ENCODE measurements around the gene DNALI1.
"Not testable (repeated sequence)": the region's sequence is repeated elsewhere in the genome, so short reads cannot be mapped to it uniquely, and the experiment has no call there.

The DNALI1 gene

DNA sequence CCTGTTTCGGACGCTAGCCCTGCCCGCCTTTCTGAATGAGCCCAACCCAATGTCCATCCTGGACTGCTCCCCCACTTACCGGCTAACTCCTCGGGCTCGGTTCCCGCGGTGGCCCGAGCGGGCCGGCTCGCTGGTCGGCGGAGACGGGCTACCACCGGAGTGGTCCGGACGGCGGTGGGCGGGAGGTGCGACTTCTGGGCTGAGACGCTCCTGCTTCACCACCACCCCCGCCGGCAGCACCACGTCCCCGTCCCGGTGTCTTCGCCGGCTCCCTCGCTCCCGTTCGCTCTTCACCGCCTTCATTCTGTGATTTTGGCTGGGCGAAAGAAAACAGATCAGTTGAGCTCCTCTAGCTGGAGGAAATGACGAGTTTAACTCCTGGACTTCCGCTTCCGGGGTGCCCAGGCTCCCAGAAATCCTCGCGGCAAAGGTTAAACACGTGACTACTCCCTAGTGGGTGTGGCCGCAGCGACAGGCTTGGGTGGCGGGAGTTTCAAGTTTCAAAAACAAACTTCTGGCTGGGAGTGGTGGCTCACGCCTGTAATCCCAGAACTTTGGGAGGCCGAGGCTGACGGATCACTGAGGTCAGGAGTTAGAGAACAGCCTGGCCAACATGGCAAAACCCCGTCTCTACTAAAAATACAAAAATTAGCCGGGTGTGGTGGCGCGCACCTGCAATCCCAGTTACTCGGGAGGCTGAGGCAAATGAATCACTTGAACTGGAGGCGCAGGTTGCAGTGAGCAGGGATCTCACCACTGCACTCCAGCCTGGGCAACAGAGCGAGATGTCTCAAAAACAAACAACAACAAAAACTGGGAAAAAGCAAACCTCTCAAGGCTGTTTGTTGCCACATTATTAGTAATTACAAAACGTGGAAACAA lies 2.6 kb upstream of the DNALI1 start, which contains the start of gene SNIP1:
SNIP1 (minus strand) TSS at position 367 of the 882 bp plus-strand sequence; CDS start at position 303, 64 bp downstream.
- DNase-seq (ENCODE audit: low read depth, low spot score), result peak; percentile 94

DNA sequence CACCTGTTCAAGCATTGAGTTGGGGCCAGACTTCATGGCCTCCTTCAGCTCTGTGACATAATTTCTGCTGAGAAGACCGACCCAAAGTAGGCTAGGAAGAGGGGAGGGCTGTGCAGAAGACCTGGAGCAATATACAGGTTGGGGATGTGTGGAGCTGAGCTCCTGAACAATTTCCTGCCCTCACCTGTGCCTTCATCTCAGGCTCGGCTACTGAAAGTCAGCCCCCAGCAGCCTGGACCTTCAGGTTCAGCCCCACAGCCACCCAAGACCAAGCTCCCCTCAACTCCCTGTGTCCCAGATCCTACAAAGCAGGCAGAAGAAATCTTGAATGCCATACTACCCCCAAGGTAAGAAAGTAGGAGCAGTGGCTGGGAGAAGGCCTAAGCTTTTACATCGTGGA lies 662 bp downstream of the DNALI1 start:
- no peak for DNase-seq (ENCODE audit: low read depth, low spot score)

DNA sequence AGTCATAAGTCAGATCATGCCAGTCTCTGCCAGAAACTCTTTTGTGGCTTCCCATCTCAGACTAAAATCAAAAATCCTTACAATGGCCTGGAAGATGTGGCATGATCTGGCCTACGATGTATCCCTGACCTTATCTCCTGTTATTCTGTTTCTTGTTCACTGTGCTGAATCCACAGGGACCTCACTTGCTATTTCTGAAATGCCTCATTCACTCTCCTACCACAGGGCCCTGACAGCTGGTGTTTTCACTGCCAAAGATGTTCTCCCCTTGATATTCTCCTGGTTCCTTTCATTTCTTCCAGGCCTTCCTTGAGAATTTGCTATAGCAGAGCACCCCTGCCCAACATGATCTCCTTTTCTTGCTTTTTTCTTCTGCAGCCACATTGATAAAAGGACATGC lies 1.7 kb downstream of the DNALI1 start:
- DNase-seq (ENCODE audit: low read depth, low spot score), result no peak

DNA sequence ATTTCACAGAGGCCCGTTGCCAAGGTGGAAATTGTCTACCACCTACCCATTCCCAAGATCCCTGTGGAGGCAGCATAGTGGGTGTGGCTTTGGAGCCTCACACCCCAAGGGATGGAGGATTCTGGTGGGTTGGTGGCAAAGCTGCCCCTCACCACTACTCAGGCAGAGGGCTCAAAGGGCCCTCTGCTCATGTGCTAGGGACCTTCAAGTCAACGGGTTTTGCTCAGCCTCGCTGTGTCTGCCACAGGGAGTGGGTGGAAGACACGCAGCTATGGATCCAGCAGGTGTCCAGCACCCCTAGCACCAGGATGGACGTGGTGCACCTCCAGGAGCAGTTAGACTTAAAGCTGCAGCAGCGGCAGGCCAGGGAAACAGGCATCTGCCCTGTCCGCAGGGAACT lies 2.3 kb downstream of the DNALI1 start:
- DNase-seq (ENCODE audit: low read depth, low spot score), result no peak

DNA sequence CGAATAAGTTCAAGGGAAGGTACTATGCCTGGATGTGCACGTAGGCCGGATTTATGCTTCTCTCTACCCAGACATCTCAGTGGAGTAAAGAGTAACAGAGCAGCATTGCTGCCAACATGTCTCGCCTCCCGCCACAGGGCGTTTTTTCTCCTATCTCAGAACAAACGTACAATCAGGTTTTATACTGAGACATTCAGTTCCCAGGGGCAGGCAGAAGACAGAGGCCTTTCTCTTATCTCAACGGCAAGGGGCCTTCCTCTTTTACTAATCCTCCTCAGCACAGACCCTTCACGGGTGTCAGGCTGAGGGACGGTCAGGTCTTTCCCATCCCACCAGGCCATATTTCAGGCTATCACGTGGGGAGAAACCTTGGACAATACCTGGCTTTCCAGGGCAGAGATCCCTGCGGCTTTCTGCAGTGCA lies 3.2 kb downstream of the DNALI1 start:
- DNase-seq (ENCODE audit: low read depth, low spot score), result not testable (repeated sequence)

DNA sequence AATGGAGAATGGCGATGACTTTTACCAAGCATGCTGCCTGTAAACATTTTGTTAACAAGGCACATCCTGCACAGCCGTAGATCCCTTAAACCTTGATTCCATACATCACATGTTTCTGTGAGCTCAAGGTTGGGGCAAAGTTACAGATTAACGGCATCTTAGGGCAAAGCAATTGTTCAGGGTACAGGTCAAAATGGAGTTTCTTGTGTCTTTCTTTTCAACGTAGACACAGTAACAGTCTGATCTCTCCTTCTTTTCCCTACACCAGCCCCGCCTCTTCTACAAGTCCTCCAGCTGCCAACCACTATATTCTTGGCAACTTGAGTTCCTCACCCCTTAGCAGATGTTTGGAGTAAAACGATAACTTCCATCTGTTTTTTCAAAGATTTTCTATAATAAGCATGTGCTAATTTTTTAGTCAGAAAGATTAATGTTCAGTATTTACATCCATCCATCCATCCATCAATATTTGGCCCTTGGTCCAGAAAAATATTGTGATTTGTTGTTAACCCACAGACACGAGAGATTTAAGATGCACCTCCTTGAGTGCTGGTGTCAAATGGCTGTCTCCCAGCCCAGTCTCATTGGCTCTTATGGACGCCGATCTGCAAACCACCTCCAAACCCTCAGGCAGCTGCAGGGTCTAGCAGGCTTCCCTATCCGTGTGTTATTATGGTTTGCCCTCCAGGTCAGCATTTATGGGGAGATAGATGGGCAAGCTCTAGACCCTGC lies 3.8 kb downstream of the DNALI1 start:
- no peak for DNase-seq (ENCODE audit: low read depth, low spot score)

DNA sequence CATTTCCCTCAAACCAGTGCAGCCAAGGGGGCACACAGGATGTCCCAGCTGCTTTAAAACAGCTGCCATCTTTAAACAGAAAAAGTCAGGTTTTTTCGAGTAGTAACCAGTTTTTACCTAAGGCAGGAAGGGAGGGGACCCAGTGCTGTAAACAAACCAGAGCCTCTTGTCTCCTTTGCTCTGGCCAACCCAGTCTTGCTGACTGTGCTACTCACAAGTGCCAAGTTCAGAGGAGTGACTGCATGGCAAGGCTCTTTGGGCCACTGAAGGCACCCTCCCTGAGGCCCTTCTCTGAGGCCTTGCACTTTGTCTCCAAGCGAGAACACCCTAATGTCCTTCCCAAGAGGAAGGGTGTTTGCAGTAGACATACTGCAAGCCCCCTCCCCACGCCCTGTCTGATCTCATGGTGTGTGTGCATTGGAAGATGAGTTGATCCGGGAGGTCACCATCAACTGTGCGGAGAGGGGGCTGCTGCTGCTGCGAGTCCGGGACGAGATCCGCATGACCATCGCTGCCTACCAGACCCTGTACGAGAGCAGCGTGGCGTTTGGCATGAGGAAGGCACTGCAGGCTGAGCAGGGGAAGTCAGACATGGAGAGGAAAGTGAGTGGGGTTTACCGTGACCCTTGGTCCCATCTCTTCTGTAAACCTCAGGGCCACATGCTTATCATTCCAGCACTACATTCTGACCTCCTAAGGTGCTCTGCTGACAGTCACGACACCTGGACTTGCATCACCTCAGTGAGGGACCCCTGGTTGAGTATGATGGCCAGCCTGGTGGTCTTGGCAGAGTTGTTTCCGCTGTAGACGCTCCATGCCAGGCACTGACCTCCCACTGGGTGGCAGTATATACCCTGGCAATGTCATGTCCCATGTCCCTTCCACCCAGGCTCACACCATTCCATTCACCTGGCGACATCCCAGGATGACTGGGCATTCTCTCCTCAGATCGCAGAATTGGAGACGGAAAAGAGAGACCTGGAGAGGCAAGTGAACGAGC lies 4.7 kb downstream of the DNALI1 start:
- DNase-seq (ENCODE audit: low read depth, low spot score), result peak; percentile 46

DNA sequence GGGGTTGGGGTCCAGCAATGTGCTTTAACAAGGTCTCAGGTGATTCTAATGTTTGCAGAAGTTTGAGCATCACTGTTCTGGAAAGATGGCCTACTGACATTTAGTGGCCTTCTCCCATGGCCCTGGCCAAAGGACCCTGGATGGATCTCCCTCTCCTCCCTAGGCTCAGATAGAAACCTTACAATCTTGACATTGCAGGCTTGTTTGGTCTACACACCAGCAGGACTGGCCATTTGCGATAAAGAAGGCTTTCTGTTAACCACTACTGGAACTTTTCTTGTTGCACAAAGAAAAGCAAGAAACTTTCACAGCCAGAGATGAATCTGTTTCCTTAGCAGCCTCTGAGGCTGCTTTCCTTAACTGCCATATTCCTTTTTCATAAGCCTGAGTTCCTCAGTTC lies 6.2 kb downstream of the DNALI1 start:
- DNase-seq (ENCODE audit: low read depth, low spot score), result no peak

DNA sequence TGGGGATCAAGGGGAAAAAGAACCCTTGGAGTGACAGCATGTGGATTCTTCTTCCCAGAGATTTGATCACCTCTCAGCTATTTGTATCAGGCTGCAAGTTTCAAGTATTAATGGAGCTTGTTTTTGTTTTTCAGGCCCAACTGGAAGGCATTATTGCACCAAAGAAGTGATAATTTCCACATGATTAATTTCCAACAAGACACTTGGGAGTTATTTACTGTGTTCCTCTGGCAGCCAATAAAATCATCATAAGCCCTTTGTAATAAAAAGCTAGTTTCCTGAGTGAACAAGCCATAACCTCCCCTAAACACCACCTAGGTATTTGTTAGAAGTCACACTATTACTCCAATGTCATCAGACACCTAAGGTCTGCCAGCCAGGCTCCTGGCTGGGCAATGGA lies 8.2 kb downstream of the DNALI1 start:
- no peak for DNase-seq (ENCODE audit: low read depth, low spot score)

DNA sequence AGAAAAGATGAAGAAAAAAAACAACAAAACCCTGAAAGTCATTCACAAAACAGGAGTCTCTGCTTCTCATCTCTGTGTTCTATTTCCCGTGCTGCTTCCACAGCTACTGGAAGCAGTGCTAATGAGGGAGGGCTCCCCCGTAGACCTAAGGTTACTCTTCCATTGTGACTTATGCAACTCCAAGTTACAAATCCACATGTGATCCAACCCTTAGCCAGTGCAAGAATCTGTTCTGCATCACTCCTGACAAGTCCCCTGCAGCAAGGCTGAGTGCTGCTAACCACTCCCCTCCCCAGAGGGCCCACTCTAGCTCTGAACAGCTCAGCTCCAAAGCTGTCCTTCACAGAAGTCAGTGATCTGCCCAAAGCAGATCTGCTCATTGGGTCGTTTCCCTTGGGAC lies 10.3 kb downstream of the DNALI1 start:
- DNase-seq (ENCODE audit: low read depth, low spot score), result no peak

DNA sequence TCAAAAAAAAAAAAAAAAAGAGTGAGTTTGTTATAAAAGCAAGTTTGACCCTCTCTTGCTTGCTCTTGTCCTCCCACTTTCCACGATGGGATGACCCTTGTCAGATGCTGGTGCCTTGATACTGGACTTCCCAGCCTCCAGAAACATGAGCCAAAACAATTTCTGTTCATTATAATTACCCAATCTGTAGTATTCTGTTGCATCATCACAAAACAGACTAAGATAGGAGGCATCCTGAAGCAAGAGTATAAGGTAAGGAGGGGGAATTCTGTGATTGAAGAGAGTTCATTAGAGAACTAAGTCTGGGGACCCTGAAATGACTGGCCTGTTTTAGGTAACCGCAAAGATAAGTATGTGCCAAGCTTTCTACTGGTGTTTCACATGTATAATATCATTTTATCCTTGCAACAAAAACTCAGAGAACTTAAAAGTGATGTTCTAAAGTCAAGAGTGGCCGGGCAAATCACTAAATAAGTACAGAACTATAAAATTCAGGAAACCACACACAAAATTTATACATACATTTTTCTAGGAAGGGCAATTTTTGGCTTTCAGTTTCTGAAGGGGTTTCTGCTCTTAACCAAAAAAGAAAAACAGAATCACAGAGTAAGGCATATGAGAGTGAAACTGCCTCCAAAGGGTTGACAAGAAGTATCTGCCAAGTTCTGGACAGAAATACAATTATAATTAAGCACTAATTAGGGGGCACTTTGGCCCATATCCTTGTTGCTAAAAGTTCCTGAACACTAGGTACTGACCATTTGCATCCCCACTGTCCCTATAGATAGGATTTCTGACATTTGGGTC lies 14.0 kb downstream of the DNALI1 start:
- no peak for DNase-seq (ENCODE audit: low read depth, low spot score)

DNA sequence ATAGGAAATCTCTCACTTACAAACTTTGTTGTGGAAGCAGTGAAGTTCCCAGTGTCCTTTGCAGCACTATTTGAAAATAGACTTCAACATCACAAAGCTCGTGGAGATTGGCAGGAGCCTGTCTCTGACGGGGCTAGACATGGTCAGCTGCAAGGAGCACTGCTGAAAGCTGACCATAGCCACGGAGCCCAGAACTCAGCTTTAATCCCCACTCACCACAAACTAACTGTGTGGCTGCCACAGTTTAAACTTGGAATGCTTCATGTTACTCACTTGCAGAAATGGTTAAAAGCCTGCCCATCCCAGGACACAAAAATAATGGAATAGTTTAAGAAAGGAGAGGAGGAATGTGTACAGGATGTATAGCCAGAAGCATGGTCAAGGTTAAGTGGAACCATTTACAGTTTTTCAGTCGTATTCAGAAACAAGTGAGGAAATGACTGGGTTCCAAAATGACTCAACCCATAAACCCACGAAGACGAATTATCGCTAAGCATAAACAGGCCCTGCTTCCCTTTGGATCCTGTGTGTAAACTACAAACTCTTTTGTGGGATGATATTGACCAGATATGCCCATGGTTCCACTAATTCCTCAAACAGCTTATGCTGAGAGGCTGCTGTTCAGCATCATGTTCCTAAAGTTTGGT lies 18.2 kb downstream of the DNALI1 start:
- DNase-seq (ENCODE audit: low read depth, low spot score), result no peak

DNA sequence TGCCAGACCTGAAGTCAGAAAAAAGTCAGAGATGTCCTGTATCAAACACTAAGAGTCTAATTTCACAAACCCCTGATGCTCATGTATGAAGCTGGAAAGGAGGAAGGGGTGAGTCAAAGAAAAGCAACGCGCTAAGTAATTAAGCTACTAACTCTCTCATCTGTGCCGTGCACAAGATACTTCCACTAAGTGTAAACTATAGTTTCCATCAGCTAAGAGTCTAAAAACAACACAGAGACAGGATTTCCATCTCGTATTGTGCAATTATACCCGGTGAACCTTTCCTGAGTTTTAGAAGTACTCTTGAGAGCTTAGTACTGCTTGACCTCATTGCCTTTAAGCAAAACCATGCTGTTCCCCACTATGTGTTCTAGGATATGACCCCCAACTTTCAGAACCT lies 19.0 kb downstream of the DNALI1 start:
- no peak for DNase-seq (ENCODE audit: low read depth, low spot score)

DNA sequence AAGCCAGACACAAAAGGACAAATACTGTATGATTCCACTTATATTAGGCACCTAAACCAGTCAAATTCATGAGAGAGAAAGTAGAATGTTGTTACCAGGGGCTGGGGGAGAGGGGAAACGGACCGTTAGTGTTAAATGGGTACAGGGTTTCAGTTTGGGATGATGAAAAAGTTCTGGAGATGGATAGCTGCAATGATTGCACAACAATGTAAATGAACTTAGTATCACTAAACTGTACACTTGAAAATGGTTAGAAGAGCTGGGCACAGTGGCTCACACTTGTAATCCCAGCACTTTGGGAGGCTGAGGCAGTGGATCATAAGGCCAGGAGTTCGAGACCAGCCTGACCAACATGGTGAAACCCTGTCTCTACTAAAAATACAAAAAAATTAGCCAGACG lies 27.8 kb downstream of the DNALI1 start:
- not testable (repeated sequence) for DNase-seq (ENCODE audit: low read depth, low spot score)

DNA sequence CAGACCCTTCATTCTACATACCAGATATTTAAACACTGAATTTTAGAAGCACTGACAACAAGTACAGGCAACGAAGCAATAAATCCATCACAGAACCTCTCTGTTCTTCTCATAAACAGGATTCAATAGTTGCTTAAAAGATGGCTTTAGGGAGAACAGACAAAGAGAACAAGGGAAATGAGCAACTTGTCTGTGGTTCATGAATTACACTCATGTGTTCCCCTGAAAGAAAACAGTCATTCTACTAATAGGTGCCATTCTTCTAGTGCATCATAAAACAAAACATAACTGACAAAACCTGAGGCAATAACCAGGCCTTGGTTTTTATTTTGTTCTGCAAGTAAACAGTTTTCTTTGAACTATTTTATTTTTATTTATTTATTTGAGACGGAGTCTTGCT lies 32.2 kb downstream of the DNALI1 start:
- no peak for DNase-seq (ENCODE audit: low read depth, low spot score)

DNA sequence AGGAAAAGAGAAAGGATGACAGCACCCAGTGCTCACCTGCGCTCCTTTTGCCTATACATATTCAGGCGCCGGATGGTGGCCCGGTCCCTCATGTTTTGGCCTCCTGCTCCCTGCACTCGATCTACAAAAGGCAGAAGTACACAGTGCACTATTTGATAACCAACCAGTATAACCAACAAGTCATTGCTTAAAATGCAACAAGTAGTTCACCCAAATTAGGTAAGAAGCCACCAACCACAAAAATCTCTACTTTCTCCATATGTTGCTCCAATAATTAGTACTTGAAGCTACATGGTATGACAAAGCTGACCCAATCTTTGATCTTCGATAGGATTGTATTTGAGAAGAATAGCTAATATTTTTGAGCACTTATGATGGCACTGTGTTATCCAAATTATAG lies 37.0 kb downstream of the DNALI1 start:
- DNase-seq (ENCODE audit: low read depth, low spot score), result no peak

DNA sequence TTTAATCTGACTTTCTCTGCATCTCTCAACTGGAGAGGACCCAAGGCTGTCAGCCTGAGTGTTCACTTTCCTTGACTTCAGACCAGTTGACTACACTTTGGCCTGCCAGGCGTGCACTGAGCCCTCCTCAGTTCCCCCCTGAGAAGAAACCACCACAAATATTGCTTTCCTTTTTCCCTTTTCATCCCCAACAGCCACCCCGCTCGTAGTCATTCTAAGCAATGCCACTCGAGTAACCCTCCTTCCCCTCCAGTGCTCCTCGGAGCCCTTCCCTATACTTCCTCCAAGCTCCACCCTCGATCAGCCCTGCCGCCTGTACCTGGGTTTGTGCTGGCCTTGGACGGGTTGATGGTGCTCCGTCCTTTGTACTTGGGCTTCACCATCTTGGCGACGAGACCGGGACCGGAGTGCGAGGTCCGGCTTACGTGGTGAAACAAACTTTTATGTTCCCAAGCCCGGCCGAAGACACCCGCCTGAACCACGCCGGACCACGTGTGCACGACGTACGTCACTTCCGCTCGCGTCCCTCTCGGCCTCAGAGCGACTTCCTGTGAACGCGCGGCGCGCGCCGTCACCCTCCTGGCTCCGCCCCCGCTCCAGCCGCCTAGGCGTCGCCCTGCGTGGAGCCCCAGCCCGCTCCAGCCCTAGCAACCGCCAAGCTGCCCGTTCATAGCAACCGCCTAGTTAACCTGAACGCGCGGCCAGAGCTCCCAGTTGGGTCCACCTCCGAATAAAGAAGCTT lies 38.9 kb downstream of the DNALI1 start, which contains the start of gene GNL2:
GNL2 (minus strand) TSS at position 498 of the 742 bp plus-strand sequence; CDS start at position 383, 115 bp downstream.
- peak; percentile 99 for DNase-seq (ENCODE audit: low read depth, low spot score)

DNA sequence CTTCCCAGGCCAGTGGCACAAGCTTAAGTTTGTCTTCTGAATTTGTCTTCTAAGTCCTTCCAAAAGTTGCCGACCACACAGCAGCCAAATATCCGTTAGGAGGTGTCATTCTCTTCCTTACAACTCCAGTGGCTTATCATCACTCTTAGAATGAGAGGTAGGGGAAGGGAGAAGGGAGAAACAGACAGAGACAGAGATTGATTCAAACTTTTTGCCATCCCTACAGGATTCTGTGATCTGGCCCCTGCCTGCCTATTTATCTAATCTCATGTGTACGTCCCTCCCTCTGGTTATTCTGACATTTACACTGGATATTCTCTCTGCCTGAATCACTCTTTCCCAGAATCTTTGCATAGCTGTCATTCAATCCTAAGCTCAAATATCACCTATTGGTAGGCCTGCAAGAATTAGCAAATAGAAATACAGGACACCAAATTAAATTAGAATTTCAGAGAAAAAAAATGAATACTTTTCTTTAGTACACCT lies 39.5 kb downstream of the DNALI1 start:
- no peak for DNase-seq (ENCODE audit: low read depth, low spot score)

DNA sequence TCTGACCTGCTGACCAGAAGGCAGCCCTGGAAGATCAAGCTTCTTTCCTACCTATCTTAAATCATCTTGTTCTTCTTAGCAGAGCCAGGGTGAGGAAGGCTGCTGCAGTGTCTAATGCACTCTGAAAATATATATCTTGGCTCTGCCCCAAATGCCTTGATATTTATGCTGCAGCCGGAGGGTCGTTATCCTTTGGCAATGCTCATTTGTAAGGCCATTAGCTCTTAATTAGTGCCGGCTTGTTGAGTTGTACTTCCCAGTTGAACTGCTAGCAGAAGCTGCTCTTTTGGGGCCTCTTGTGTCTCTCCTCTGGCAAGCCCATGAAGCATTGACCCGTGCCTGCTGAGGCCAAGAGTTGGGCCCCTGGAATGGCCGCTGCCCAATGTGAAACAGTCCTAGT lies 43.2 kb downstream of the DNALI1 start:
- DNase-seq (ENCODE audit: low read depth, low spot score), result no peak

Measured in ELF-1 (cell line).